A673 (cell line): ENCODE measurements around the gene KIF1A.

Experiments
- CTCF ChIP-seq: fragments of 300-800, 200-600 bp; sonication (generic); conservative IDR thresholded peaks from 2 replicates; pipeline ENCODE4 v1.5.1; 2017; ENCODE audit warnings: low read depth, mild to moderate bottlenecking, antibody characterized with exemption, low read length, moderate library complexity, mixed read lengths
- EZH2 ChIP-seq: fragments of 200-600 bp; sonication (generic); IDR thresholded peaks from 2 replicates; pipeline ENCODE4 v1.6.1; 2017; ENCODE audit warnings: borderline replicate concordance, low read depth, mild to moderate bottlenecking, mixed read lengths, antibody characterized with exemption, low read length; ENCODE audit not compliant: poor library complexity, severe bottlenecking

GRCh38 chr2:240712121-240712520, 107.9 kb downstream of the KIF1A start:
- TF ChIP-seq CTCF (no peak), EZH2 (no peak)
